ENCODE data around the gene IQCB1.

GRCh38 chr3:121723485-121723884 lies 111.4 kb downstream of the IQCB1 start:
- TF ChIP-seq, protein P1, sequence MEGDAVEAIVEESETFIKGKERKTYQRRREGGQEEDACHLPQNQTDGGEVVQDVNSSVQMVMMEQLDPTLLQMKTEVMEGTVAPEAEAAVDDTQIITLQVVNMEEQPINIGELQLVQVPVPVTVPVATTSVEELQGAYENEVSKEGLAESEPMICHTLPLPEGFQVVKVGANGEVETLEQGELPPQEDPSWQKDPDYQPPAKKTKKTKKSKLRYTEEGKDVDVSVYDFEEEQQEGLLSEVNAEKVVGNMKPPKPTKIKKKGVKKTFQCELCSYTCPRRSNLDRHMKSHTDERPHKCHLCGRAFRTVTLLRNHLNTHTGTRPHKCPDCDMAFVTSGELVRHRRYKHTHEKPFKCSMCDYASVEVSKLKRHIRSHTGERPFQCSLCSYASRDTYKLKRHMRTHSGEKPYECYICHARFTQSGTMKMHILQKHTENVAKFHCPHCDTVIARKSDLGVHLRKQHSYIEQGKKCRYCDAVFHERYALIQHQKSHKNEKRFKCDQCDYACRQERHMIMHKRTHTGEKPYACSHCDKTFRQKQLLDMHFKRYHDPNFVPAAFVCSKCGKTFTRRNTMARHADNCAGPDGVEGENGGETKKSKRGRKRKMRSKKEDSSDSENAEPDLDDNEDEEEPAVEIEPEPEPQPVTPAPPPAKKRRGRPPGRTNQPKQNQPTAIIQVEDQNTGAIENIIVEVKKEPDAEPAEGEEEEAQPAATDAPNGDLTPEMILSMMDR (IDR thresholded peaks at IDR 0.05): no peak
- TF ChIP-seq EZH2 (IDR thresholded peaks at IDR 0.05) (no peak), EZH2phosphoT487 (IDR thresholded peaks at IDR 0.05) (no peak)

Measured in neural progenitor cell (in vitro differentiated cells).